Esophagus (tissue), 2 donors: ENCODE results near the gene ENOX1. TPM values are rescaled to one million over a fixed set of nuclear protein-coding genes. Genes with fewer than 3 reads are reported as not detected.

Experiments
- H3K27ac ChIP-seq, 2 donors: one replicate each; pipeline ENCODE4 v1.5.1; 2013; ENCODE audit warnings: low read depth in 2 of 2, mild to moderate bottlenecking in 2 of 2, inconsistent platforms in 1 of 2, low read length in 1 of 2, moderate library complexity in 1 of 2
- H3K27me3 ChIP-seq, 2 donors: one replicate each; pipeline ENCODE4 v1.6.1; 2013; ENCODE audit warnings: low read length in 2 of 2, control low read depth in 1 of 2, mild to moderate bottlenecking in 1 of 2; ENCODE audit not compliant: insufficient read depth in 2 of 2, control insufficient read depth in 1 of 2
- H3K36me3 ChIP-seq, 2 donors: one replicate each; pipeline ENCODE4 v1.6.1; 2013; ENCODE audit warnings: low read length in 1 of 2; ENCODE audit not compliant: control insufficient read depth in 2 of 2, insufficient read depth in 2 of 2
- H3K4me1 ChIP-seq, 2 donors: one replicate each; pipeline ENCODE4 v1.6.1; 2013; ENCODE audit warnings: low read length in 1 of 2; ENCODE audit not compliant: control insufficient read depth in 2 of 2, insufficient read depth in 2 of 2
- H3K4me3 ChIP-seq, 2 donors: one replicate each; pipeline ENCODE4 v1.5.1; 2013; ENCODE audit warnings: low read length in 2 of 2, mild to moderate bottlenecking in 2 of 2, low read depth in 1 of 2, moderate library complexity in 1 of 2
- H3K9me3 ChIP-seq, 2 donors: one replicate each; pipeline ENCODE4 v1.6.1; 2013; ENCODE audit warnings: mild to moderate bottlenecking in 2 of 2, low read depth in 1 of 2, low read length in 1 of 2, moderate library complexity in 1 of 2; ENCODE audit not compliant: control insufficient read depth in 2 of 2, insufficient read depth in 1 of 2
- WGBS, 2 donors: extraction: QIAGEN DNeasy Blood & Tissue Kit; methylation state at CpG; one replicate each; pipeline ENCODE4 v1.1.7; 2013; 5-methylcytosine and 5-hydroxymethylcytosine counted together
- polyA plus RNA-seq, 2 donors: library from polyadenylated mRNA; stranded (reverse); fragments of 200-250 nt; gene quantifications; one replicate each; pipeline ENCODE4 v1.2.3, GENCODE V29; 2013
- donor health status: healthy with polysubstance abuse.
- donor health status: Bipolar disorder and iron deficiency.

ENOX1 gene
- polyA plus RNA-seq, 2 donors, result 0.10 to 0.29 TPM

DNA sequence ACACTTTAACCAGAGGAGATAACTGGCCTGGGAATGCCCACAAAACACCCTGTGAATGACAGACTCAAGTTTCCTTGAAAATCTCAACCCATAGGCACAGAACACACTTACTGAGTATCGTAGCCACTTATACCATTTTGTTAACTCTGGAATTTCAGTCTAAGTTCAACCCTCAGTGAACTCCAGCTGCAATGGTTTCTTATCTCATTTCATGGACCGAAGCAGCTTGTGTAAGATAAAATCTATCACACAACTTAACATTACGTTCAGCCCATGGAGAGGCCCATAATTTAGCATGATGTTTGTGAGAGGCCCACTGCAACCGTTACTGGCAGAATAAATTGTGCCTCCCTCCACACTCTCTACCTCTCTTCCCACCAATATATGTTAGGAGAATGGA is 440.3 kb downstream of the ENOX1 start:
- Histone ChIP-seq H3K9me3 (no peaks in the 10 kb centered on the region), H3K36me3 (no peaks in the 10 kb centered on the region), H3K27me3 (no peaks in the 10 kb centered on the region), H3K27ac (no peak overlapping the region), H3K4me3 (no peak overlapping the region), H3K4me1 (no peaks in the 10 kb centered on the region)
- 76 to 85% methylated on average over 4 of the region's 4 CpGs for WGBS, 2 donors

DNA sequence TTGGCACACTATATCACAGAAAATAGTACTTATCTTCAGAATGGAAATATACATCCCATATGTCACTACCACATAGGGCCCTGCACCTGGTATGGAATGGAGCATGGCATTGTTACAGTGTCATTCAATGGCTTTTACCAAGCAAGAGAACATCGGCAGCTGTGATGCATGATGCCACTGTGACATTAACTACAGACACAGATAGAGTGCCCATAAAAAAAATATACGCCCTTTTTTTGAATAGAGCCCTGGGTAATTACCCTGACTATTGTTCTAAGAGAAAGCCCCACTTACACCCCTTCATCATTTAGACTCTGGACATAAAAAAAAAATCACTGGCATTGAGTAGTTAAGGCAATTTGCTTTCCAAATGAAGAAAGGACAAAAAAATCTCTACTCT is 443.1 kb downstream of the ENOX1 start:
- H3K27me3 ChIP-seq, result no peaks in the 10 kb centered on the region
- 93 to 95% methylated on average over 2 of the region's 2 CpGs for WGBS, 2 donors

DNA sequence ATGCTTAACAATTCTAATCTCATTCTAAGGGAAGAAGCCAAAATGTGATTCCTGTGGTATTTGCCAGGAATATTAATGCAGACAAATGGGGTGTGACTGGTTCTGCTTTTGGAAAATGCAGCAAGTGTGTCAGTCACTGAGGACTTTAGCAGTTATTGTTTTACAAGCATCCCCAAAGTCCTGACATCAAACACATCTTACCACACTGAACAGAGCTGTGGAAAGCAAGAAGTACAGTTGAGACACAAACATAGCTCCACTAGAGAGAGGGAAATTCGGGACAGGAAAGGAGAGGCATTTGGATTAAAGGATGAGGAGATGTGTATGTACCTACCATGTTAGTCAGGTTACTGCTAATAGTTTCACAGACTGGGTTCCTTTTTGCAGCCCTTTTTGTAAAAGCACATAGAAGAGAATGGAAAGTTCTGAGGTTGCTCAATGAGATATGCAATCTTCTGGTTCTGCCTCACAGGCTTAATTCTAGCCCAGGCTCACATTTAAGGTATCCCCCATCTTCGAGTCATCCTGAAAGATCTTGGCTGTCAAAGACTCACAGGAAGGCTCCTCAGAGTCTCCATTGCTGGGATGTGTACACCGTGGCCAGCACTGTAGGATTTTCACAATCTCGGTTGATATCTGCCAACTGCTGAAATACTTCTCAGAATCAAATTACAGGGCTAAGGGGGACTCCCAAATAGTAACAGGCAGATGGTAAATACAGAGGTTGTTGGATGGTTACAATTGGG is 446.8 kb downstream of the ENOX1 start:
- 77% methylated on average over 4 of the region's 4 CpGs for WGBS, 2 donors
- Histone ChIP-seq H3K9me3 (no peaks in the 10 kb centered on the region), H3K4me1 (no peaks in the 10 kb centered on the region), H3K36me3 (no peaks in the 10 kb centered on the region), H3K4me3 (no peak overlapping the region), H3K27me3 (no peaks in the 10 kb centered on the region), H3K27ac (no peak overlapping the region)

More for the DNA sequence above, 443.1 kb downstream of the ENOX1 start:
- Histone ChIP-seq H3K27ac (no peak overlapping the region), H3K36me3 (no peaks in the 10 kb centered on the region), H3K4me3 (no peak overlapping the region), H3K9me3 (no peaks in the 10 kb centered on the region), H3K4me1 (no peaks in the 10 kb centered on the region)

DNA sequence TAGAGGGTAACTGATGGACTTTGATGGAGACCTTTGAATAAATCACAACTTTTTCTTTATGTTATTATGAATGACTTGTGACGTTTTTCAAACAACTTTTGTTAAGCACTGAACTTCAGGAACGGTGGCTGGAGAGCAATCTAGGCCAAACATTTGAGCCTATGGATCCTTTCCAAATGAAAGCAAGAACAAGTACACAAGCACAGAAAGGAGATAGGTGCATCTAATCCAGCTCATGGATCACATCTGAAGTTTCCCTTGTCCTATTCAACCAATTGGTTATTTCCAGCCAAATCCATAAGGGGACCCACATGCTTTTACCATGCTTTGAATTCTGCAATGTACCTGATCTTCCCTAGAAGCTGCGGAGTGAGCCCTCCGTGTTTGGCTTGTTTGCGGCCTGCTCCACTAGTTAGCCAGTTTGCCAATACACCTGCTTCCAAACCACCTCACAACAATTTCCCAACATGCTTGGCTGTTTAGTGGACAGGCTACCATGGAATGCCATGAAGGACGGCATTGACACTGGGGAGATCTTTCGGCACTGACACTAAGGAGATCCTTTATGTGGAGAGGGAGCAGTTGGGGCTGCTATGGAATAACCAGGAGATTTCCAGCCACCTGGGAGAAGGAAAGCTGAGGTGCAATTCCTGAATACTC is 447.5 kb downstream of the ENOX1 start:
- H3K4me1 ChIP-seq, result no peaks in the 10 kb centered on the region
- no peaks in the 10 kb centered on the region for H3K9me3 ChIP-seq
- no peaks in the 10 kb centered on the region for H3K36me3 ChIP-seq
- H3K4me3 ChIP-seq, result no peak overlapping the region
- no peak overlapping the region for H3K27ac ChIP-seq
- WGBS, 2 donors, result 79 to 80% methylated on average over 7 of the region's 7 CpGs
- no peaks in the 10 kb centered on the region for H3K27me3 ChIP-seq

DNA sequence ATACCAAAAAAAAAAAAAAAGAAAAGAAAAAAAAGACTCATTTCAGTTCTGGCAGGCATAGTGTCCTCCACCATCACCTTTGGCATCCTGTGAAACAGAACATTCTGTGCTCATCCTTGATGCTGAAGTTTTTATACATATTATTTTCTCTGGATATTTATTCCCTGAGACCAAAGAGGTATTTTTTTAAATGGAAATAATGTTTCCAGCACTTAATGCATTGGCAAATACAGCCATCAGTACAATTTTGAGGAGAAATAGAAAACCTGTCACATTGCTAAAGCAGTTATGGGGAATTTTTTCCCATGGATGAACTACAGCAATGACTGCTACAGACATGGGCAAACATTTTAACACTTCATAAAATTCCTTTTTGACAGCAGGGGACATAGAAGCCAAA is 451.0 kb downstream of the ENOX1 start:
- no peak overlapping the region for H3K4me3 ChIP-seq
- no peaks in the 10 kb centered on the region for H3K4me1 ChIP-seq
- H3K9me3 ChIP-seq, result no peaks in the 10 kb centered on the region
- no peaks in the 10 kb centered on the region for H3K36me3 ChIP-seq
- H3K27me3 ChIP-seq, result no peaks in the 10 kb centered on the region
- no peak overlapping the region for H3K27ac ChIP-seq

DNA sequence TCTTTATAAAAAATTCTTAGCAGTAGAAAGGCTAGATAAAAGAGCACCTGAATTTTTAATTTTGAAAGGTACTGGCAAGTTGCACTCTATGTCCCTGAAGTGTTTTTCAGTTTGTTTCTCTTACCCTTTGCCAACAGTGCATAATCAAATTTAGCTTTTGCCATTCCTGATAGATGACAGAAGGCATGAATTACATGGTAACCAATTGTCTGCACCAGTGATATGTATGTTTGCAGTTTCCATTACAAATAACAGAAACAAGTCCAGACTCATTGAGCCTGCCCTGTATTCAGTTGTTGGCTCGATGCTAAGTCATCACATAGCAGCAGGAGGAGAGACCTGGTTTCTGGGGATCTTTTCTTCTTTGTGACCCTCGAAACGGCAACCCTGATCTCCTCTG is 453.6 kb downstream of the ENOX1 start:
- 48 to 72% methylated on average over 3 of the region's 3 CpGs for WGBS, 2 donors
- Histone ChIP-seq H3K4me3 (no peak overlapping the region), H3K27me3 (no peaks in the 10 kb centered on the region), H3K4me1 (no peaks in the 10 kb centered on the region), H3K9me3 (no peaks in the 10 kb centered on the region), H3K27ac (no peak overlapping the region), H3K36me3 (no peaks in the 10 kb centered on the region)

DNA sequence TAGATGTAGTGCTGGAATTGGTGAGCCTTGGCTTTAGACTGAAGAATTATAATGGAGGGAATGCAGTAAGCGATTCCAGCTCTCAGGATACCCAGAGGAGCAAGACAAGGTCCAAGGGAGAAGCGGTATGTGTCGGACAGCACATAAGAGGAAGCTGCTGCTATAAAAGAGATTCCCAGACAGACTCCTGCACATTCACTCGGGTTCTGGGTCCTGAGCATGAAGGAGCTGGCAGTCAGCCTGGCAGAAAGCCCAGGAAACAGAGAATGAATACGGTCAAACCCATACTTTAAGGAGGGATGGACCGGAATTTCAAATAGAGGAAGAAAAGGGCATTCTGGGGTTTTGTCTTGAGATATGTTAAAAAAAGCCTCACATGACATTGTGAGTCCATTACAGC is 455.1 kb downstream of the ENOX1 start:
- Histone ChIP-seq H3K27me3 (no peaks in the 10 kb centered on the region), H3K4me1 (no peaks in the 10 kb centered on the region), H3K27ac (no peak overlapping the region), H3K4me3 (no peak overlapping the region), H3K36me3 (no peaks in the 10 kb centered on the region), H3K9me3 (no peaks in the 10 kb centered on the region)
- WGBS, 2 donors, result 53 to 61% methylated on average over 6 of the region's 6 CpGs

DNA sequence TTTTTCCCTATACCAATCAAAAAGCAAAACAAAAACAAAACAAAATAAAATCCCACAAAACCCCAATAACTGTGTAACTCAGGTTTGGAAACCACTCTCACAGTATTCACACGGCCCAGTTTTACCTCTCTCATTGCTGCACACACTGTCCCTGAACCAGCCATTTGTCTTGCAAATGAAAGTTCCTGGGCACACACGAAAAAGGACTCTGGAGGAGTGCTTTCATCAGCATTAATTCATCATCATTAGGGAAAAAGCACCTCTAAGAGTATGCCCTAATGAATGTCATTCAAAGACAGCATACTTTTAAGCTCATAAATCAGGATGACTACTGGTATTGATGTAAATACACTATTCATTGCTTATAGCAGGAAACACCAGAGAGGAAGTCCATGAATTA is 457.1 kb downstream of the ENOX1 start:
- H3K27me3 ChIP-seq, result no peaks in the 10 kb centered on the region
- no peak overlapping the region for H3K4me3 ChIP-seq
- H3K36me3 ChIP-seq, result no peaks in the 10 kb centered on the region
- no peak overlapping the region for H3K27ac ChIP-seq
- 73 to 74% methylated on average over 2 of the region's 2 CpGs for WGBS, 2 donors
- H3K4me1 ChIP-seq, result no peaks in the 10 kb centered on the region
- H3K9me3 ChIP-seq, result no peaks in the 10 kb centered on the region

DNA sequence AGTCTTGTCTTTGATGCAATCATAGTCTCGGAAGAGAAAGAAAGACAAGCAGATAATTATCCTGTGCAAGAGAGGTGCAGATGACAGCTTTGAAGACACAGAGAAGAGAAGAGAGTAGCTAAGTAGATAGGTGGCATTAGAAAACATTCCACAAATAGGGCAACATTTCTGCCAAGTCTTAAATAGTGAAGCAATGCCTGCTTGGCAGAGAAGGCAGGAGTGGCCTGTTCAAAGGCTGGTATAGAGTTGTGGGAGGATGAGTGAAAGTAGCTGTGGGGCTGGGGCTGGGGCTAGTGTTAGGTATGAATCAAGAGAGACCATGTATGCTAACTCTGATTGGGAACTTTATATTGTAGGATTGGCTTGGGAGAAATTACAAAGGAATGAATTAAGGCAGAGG is 457.9 kb downstream of the ENOX1 start:
- H3K9me3 ChIP-seq, result no peaks in the 10 kb centered on the region
- H3K4me1 ChIP-seq, result no peaks in the 10 kb centered on the region
- WGBS, 2 donors, result 77 to 93% methylated on average over 1 of the region's 1 CpG
- no peak overlapping the region for H3K27ac ChIP-seq
- H3K27me3 ChIP-seq, result no peaks in the 10 kb centered on the region
- H3K36me3 ChIP-seq, result no peaks in the 10 kb centered on the region
- H3K4me3 ChIP-seq, result no peak overlapping the region

DNA sequence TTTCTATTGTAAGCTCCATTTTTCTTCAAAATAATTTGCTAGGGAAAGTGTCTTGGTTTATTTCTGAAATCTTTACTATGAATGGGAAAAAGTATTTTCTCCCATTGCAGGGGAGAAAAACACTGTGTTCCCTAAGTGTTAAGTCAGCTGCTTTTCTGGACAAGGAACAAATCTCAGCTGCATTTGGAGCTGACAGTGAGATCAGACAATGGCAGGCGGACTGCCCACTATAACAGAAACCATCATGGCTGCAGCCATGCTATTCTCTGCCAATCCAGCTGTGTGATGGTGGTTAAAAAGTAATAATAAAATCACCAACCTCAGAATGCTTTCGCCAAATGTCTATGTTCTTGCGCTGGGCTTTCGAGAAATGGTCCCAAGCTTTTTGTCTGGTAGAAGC is 460.7 kb downstream of the ENOX1 start:
- H3K36me3 ChIP-seq, result no peaks in the 10 kb centered on the region
- H3K27ac ChIP-seq, result no peak overlapping the region
- H3K4me3 ChIP-seq, result no peak overlapping the region
- 95 to 98% methylated on average over 4 of the region's 4 CpGs for WGBS, 2 donors
- no peaks in the 10 kb centered on the region for H3K27me3 ChIP-seq
- no peaks in the 10 kb centered on the region for H3K9me3 ChIP-seq
- H3K4me1 ChIP-seq, result no peaks in the 10 kb centered on the region
